ENCODE results near the gene OTOP3.
"Not testable (repeated sequence)": the region's sequence is repeated elsewhere in the genome, so short reads cannot be mapped to it uniquely, and the experiment has no call there.

OTOP3 gene

DNA sequence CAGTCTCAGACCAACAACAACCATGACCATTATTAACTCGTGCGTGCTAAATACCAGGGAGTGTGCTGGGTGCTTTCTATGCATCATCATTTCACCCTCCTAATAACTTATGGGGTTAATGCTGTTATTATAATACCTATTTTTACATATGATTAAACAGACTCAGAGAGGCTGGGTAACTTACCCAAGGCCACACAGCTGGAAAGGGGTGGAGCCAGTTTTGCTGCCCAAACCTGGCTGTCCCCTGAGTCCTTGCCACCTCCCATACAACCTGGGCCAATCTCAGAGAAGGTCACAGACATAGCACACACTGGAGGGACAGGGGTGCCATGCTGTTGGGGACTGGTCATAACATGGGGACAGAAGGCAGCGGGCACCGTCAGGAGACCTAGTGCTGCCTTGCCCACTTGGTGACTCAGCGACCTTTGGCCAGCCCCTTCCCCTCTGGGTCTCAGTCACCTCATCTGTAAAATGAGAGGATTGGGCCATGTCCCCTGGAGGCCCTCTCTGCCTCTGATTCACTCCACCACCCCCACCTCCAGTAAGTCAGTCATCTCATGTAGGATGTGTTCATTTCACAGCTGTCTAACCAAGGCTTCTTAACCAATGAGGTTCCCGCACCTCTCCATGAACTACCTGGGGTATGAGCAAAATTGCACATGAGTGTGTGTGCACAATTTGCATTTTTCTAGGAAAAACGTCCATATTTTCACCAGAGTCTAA is 30.9 kb upstream of the OTOP3 start:
- no peak overlapping the region for H3K4me3 ChIP-seq (ENCODE audit: control insufficient read depth, low read depth, low read length)
- no peak for DNase-seq (ENCODE audit: low read depth)
- TF ChIP-seq, protein P1, sequence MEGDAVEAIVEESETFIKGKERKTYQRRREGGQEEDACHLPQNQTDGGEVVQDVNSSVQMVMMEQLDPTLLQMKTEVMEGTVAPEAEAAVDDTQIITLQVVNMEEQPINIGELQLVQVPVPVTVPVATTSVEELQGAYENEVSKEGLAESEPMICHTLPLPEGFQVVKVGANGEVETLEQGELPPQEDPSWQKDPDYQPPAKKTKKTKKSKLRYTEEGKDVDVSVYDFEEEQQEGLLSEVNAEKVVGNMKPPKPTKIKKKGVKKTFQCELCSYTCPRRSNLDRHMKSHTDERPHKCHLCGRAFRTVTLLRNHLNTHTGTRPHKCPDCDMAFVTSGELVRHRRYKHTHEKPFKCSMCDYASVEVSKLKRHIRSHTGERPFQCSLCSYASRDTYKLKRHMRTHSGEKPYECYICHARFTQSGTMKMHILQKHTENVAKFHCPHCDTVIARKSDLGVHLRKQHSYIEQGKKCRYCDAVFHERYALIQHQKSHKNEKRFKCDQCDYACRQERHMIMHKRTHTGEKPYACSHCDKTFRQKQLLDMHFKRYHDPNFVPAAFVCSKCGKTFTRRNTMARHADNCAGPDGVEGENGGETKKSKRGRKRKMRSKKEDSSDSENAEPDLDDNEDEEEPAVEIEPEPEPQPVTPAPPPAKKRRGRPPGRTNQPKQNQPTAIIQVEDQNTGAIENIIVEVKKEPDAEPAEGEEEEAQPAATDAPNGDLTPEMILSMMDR (IDR thresholded peaks at IDR 0.05; ENCODE audit: control insufficient read depth, insufficient read depth, low read depth, low read length, missing control alignments) = no peak

DNA sequence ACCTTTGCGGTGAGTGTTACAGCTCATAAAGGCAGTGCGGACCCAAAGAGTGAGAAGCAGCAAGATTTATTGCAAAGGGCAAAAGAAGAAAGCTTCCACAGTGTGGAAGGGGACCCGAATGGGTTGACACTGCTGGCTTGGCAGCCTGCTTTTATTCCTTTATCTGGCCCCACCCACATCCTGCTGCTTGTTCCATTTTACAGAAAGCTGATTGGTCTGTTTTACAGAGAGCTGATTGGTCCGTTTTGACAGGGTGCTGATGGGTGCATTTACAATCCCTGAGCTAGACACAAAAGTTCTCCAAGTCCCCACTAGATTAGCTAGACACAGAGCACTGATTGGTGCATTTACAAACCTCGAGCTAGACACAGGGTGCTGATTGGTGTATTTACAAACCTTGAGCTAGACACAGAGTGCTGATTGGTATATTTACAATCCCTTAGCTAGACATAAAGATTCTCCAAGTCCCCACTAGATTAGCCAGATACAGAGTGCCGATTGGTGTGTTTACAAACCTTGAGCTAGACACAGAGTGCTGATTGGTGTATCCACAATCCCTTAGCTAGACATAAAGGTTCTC is 29.4 kb upstream of the OTOP3 start:
- DNase-seq (ENCODE audit: low read depth); H3K4me3 ChIP-seq (ENCODE audit: control insufficient read depth, low read depth, low read length): not testable (repeated sequence)

DNA sequence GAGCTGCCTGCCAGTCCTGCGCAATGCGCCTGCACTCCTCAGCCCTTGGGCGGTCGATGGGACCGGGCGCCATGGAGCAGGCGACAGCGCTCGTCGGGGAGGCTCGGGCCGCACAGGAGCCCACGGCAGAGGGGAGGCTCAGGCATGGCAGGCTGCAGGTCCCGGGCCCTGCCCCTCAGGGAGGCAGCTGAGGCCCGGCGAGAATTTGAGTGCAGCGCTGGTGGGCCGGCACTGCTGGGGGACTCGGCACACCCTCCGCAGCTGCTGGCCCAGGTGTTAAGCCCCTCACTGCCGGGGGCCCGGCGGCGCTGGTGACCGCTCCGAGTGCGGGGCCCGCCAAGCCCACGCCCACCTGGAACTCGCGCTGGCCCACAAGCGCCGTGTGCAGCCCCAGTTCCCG is 28.7 kb upstream of the OTOP3 start:
- no peak overlapping the region for H3K4me3 ChIP-seq (ENCODE audit: control insufficient read depth, low read depth, low read length)
- TF ChIP-seq, protein P1 (IDR thresholded peaks at IDR 0.05; ENCODE audit: control insufficient read depth, insufficient read depth, low read depth, low read length, missing control alignments) = no peak
- DNase-seq (ENCODE audit: low read depth) = no peak

DNA sequence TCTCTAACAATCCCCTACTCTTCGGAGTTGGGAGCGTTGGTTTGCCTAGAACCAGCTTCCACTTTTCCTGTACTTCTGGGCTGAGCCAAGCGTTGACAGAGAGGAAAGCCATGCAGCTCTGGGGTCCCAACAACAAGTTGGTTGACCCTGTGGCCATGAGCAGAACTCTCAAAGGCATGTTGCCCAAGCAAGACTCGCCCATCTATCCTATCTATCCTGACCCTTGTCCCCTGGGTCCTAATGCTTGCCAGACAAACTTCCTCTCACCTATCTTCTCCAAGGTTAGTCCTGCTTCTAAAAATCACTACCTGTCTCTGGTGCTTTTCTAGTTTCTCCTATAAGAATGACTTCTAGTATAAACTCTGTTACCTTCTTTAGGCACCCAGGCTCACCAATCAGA is 26.6 kb upstream of the OTOP3 start:
- not testable (repeated sequence) for DNase-seq (ENCODE audit: low read depth); H3K4me3 ChIP-seq (ENCODE audit: control insufficient read depth, low read depth, low read length)

DNA sequence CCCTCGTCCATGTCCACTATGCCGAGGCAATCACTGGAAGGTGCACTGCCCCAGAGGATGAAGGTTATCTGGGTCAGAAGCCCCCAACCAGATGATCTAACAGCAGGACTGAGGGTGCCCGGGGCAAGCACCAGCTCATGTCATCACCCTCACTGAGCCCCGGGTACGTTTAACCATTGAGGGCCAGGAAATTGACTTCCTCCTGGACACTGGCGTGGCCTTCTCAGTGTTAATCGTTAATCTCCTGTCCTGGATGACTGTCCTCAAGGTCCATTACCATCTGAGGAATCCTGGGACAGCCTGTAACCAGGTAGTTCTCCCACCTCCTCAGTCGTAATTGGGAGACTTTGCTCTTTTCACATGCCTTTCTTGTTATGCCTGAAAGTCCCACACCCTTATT is 24.3 kb upstream of the OTOP3 start:
- H3K4me3 ChIP-seq (ENCODE audit: control insufficient read depth, low read depth, low read length); DNase-seq (ENCODE audit: low read depth): not testable (repeated sequence)

DNA sequence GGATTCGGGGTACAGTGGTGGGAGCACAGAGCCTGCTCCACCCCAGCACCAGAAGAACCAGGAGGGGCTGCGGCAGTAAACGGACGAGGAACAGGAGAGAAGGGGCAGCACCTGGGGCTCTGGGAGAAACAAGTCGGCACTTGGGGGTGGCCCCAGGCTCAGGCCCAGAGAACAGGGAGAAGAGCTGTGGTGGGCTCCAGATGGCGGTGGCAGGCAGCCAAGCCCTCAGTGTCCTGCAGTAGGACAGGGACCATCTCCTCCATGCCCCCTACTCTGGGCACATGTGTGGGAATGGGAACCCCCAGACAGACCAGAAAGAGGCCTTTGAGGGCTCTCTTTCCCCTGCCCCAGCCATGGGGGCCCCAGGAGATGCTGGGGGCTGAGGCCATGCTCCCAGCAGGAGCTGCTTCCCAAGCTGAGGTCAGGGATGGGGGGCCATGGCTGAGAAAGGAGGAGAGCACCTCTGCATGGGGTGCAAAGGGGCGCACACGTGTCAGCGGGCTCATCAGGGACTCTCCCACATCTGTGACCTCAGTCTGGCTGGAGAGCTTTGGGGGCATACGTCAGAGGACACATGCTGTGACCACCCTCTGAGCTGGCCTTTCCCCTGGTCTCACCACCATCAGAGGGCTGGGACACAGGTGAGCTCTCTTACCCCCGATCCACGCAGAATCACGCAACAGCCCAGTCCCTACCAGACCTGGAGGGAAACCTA is 19.4 kb upstream of the OTOP3 start:
- H3K4me3 ChIP-seq (ENCODE audit: control insufficient read depth, low read depth, low read length) = no peak overlapping the region
- DNase-seq (ENCODE audit: low read depth) = no peak
- TF ChIP-seq, protein P1 (IDR thresholded peaks at IDR 0.05; ENCODE audit: control insufficient read depth, insufficient read depth, low read depth, low read length, missing control alignments) = no peak

DNA sequence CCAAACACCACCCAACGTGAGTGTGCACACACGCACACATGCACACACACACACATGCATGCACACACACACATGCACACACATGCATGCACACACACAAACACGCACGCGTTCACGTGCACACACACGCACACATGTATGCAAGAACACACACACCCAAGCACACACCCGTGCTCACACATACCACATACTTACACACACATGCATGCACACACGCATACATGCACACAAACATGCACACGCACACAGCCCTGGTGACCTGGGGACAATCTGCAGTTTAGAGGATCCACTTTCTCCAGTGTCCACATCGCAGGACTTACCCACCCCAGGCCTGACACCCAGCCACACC is 18.9 kb upstream of the OTOP3 start:
- no peak for DNase-seq (ENCODE audit: low read depth)
- TF ChIP-seq, protein P1 (IDR thresholded peaks at IDR 0.05; ENCODE audit: control insufficient read depth, insufficient read depth, low read depth, low read length, missing control alignments) = no peak
- no peak overlapping the region for H3K4me3 ChIP-seq (ENCODE audit: control insufficient read depth, low read depth, low read length)

DNA sequence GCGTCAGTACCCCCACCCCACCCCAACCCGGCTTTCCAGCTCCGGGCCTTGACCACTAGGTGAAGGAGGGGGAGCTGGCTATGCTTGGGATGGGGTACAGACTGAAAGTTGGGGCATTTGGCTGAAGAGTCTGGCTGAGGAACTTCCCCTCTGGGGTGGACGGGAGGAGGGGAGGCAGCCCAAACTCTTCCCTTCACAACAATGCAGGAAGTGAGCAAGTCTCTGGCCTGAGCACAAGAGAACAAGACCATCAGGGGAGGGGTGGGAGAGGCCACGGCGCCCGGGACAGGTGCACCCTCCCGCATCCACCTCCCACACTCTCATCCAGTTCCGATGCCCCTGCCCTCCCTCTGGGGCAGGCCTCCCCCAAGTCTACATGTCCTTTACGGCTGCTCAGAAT is 18.3 kb upstream of the OTOP3 start:
- DNase-seq (ENCODE audit: low read depth) = no peak
- TF ChIP-seq, protein P1 (IDR thresholded peaks at IDR 0.05; ENCODE audit: control insufficient read depth, insufficient read depth, low read depth, low read length, missing control alignments) = no peak
- H3K4me3 ChIP-seq (ENCODE audit: control insufficient read depth, low read depth, low read length) = no peak overlapping the region
